Endothelial cell of umbilical vein (primary cell): Measurements from ENCODE around the gene DHX16. TPM values are rescaled to one million over a fixed set of nuclear protein-coding genes. Genes with fewer than 3 reads are reported as not detected.

Source experiments
- BruUV-seq: library from RNA; stranded (reverse); fragments of 400-500 nt; replicated peaks from 2 replicates; lab custom pipeline; 2021; lab: Mats Ljungman, UMichigan
- CTCF ChIA-PET: fragments of 300-600, 350-600 bp; sonication (Branson Sonifier 250); formaldehyde crosslinking; loops from one replicate; lab custom pipeline; 2021; ENCODE audit warnings: antibody characterized with exemption, inconsistent platforms; lab: Charles Lee
- POLR2A ChIA-PET: fragments of 300-600, 350-600 bp; sonication (Branson Sonifier 250); formaldehyde crosslinking; loops from one replicate; lab custom pipeline; 2021; ENCODE audit warnings: antibody characterized with exemption, inconsistent platforms; lab: Charles Lee
- DNase-seq: peaks from one replicate; pipeline ENCODE4 v3.0.0-alpha.2; 2011; ENCODE audit warnings: low read depth, low spot score
- FAIRE-seq: peaks from 2 replicates; lab custom pipeline; 2011; peaks lifted over from hg19 to GRCh38; lab: Jason Lieb, UNC
- H2AFZ ChIP-seq: 2 replicates; pipeline ENCODE4 v1.6.0; 2012; ENCODE audit warnings: low read depth, low read length, control low read depth, inconsistent platforms
- H3K27ac ChIP-seq: 2 replicates; pipeline ENCODE4 v1.5.1; 2011; ENCODE audit warnings: low read depth, mild to moderate bottlenecking, control low read depth, low read length, moderate library complexity; ENCODE audit not compliant: insufficient read depth
- H3K27me3 ChIP-seq, 2 experiments: 2 replicates each; pipeline versions ENCODE4 v1.6.0 to v1.6.1; 2011; ENCODE audit warnings: low read length in 2 of 2, mixed read lengths in 1 of 2; ENCODE audit not compliant: control insufficient read depth in 2 of 2, insufficient read depth in 2 of 2
- H3K36me3 ChIP-seq, 2 experiments: 2 replicates in 1 of 2; 3 replicates in 1 of 2; pipeline ENCODE4 v1.5.1; 2011; ENCODE audit warnings: low read length in 2 of 2, mild to moderate bottlenecking in 1 of 2, moderate library complexity in 1 of 2; ENCODE audit not compliant: control insufficient read depth in 2 of 2, insufficient read depth in 2 of 2; ENCODE audit errors: extremely low read depth in 1 of 2
- H3K4me1 ChIP-seq: 3 replicates; pipeline ENCODE4 v1.5.1; 2011; ENCODE audit warnings: mild to moderate bottlenecking, low read length; ENCODE audit not compliant: control insufficient read depth, insufficient read depth; ENCODE audit errors: extremely low read depth
- H3K4me2 ChIP-seq: 2 replicates; pipeline ENCODE4 v1.6.1; 2011; ENCODE audit warnings: low read length, control low read depth, mixed read lengths; ENCODE audit not compliant: insufficient read depth
- H3K4me3 ChIP-seq, 3 experiments: fragments of 200-600 bp in 1 of 3; sonication (generic), shearing (Covaris generic) in 1 of 3; replicated peaks in 1 of 3; 2 replicates each; pipeline ENCODE4 v1.5.1; 2011 to 2016; ENCODE audit warnings: control low read depth in 3 of 3, low read length in 3 of 3, mild to moderate bottlenecking in 2 of 3, inconsistent platforms in 1 of 3, low read depth in 1 of 3, moderate library complexity in 1 of 3; ENCODE audit not compliant: insufficient read depth in 1 of 3
- H3K79me2 ChIP-seq: 2 replicates; pipeline ENCODE4 v1.6.0; 2012; ENCODE audit warnings: low read length, inconsistent platforms; ENCODE audit not compliant: control insufficient read depth, insufficient read depth
- H3K9ac ChIP-seq: replicated peaks from 2 replicates; pipeline ENCODE3; 2011; ENCODE audit warnings: low read length, control low read depth; ENCODE audit not compliant: insufficient read depth; ENCODE audit errors: extremely low read depth
- H3K9me1 ChIP-seq: replicated peaks from 3 replicates; pipeline ENCODE4 v1.6.0; 2011; ENCODE audit warnings: mild to moderate bottlenecking, low read length; ENCODE audit not compliant: control insufficient read depth, insufficient read depth; ENCODE audit errors: extremely low read depth
- H3K9me3 ChIP-seq: replicated peaks from 2 replicates; pipeline ENCODE4 v1.5.1; 2012; ENCODE audit warnings: low read length, inconsistent platforms; ENCODE audit not compliant: control insufficient read depth, insufficient read depth
- H4K20me1 ChIP-seq: replicated peaks from 2 replicates; pipeline ENCODE3; 2011; ENCODE audit warnings: mild to moderate bottlenecking, low read length; ENCODE audit not compliant: control insufficient read depth, insufficient read depth; ENCODE audit errors: extremely low read depth
- EZH2 ChIP-seq: IDR thresholded peaks from 2 replicates; pipeline ENCODE4 v1.6.1; 2012; ENCODE audit warnings: borderline replicate concordance, low read depth, mild to moderate bottlenecking, moderate library complexity, low read length, inconsistent platforms; ENCODE audit not compliant: severe bottlenecking
- FOS ChIP-seq: IDR thresholded peaks from 2 replicates; pipeline ENCODE4 v1.6.1; 2011; ENCODE audit warnings: mild to moderate bottlenecking, low read length, moderate library complexity, borderline replicate concordance; ENCODE audit not compliant: insufficient read depth
- GATA2 ChIP-seq: IDR thresholded peaks from 2 replicates; pipeline ENCODE4 v1.7.0; 2011; ENCODE audit warnings: low read depth, mild to moderate bottlenecking, moderate library complexity, mixed read lengths, low read length; ENCODE audit not compliant: insufficient read length, insufficient read depth
- JUN ChIP-seq: IDR thresholded peaks from 2 replicates; pipeline ENCODE4 v1.6.1; 2011; ENCODE audit warnings: borderline replicate concordance, low read depth; ENCODE audit not compliant: insufficient read length, insufficient read depth
- MYC ChIP-seq: IDR thresholded peaks from one replicate; pipeline ENCODE4 v1.6.1; 2011; ENCODE audit warnings: mild to moderate bottlenecking, low read depth, low read length
- POLR2A ChIP-seq: IDR thresholded peaks from 2 replicates; pipeline ENCODE4 v1.6.1; 2012; ENCODE audit warnings: low read depth, mild to moderate bottlenecking, control low read depth, low read length
- POLR2AphosphoS5 ChIP-seq: IDR thresholded peaks from 2 replicates; pipeline ENCODE4 v1.6.1; 2012; ENCODE audit warnings: low read depth, mild to moderate bottlenecking, control low read depth, low read length, moderate library complexity; ENCODE audit not compliant: insufficient read depth
- dilution Hi-C: fragments of 300-500 bp; cut with MboI; formaldehyde crosslinking; loops from one replicate; pipeline ENCODE4 v1.15.0; 2019; ENCODE audit warnings: low sequenced_read_pairs; ENCODE audit not compliant: extremely low pct_ligation_motif_present
- intact Hi-C: fragments of 100-400 bp; cut with micrococcal nuclease; formaldehyde crosslinking; loops from one replicate; pipeline ENCODE4 v1.10.0; 2022
- polyA plus RNA-seq, 4 experiments: library from polyadenylated mRNA; depleted of rRNA in 3 of 4; stranded (reverse) in 3 of 4; unstranded in 1 of 4; fragments of >200 nt; gene quantifications; 2 replicates each; pipeline versions ENCODE4 v1.2.1 to v1.2.3, GENCODE V29; 2011 to 2012; ENCODE audit warnings: missing spikeins in 1 of 4
- total RNA-seq: library from RNA; stranded (reverse); gene quantifications from 2 replicates; pipeline ENCODE4 v1.2.3, GENCODE V29; 2021
- TF ChIP-seq, protein P1 (sequence below), 2 donors: IDR thresholded peaks; 1 replicate in 1 of 2; 2 replicates in 1 of 2; pipeline ENCODE4 v1.5.1; 2011; ENCODE audit warnings: low read length in 2 of 2, mild to moderate bottlenecking in 2 of 2, moderate library complexity in 2 of 2, control low read depth in 1 of 2, inconsistent platforms in 1 of 2, low read depth in 1 of 2; ENCODE audit not compliant: insufficient read depth in 1 of 2; ENCODE audit errors: extremely low read depth in 1 of 2
- TF ChIP-seq, protein P2 (sequence below): IDR thresholded peaks from 2 replicates; pipeline ENCODE4 v1.6.1; 2011; ENCODE audit not compliant: insufficient read depth, insufficient read length

DHX16 gene
- total and polyA plus RNA-seq, 2 donors (not counting 3 experiments of a cell fraction or from before 2014, with no cell fraction given) = 38.2 to 66.5 TPM

DNA sequence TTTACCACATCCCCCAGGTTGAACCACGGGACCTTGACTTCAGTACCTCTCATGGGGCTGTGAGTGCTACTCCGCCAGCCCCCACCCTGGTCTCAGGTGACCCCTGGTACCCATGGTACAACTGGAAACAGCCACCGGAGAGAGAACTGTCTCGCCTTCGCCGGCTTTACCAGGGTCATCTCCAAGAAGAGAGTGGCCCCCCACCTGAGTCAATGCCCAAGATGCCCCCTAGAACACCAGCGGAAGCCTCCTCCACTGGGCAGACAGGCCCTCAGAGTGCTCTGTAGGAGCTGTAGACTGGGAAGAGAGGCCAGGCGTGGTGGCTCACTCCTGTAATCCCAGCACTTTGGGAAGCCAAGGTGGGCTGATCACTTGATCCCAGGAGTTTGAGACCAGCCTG, 47.3 kb downstream of the DHX16 start:
- TF ChIP-seq, protein P1, sequence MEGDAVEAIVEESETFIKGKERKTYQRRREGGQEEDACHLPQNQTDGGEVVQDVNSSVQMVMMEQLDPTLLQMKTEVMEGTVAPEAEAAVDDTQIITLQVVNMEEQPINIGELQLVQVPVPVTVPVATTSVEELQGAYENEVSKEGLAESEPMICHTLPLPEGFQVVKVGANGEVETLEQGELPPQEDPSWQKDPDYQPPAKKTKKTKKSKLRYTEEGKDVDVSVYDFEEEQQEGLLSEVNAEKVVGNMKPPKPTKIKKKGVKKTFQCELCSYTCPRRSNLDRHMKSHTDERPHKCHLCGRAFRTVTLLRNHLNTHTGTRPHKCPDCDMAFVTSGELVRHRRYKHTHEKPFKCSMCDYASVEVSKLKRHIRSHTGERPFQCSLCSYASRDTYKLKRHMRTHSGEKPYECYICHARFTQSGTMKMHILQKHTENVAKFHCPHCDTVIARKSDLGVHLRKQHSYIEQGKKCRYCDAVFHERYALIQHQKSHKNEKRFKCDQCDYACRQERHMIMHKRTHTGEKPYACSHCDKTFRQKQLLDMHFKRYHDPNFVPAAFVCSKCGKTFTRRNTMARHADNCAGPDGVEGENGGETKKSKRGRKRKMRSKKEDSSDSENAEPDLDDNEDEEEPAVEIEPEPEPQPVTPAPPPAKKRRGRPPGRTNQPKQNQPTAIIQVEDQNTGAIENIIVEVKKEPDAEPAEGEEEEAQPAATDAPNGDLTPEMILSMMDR (IDR thresholded peaks at IDR 0.05; ENCODE audit: extremely low read depth in 1 of 2, insufficient read depth in 1 of 2, low read depth in 1 of 2, low read length in 2 of 2) = no peak
- TF ChIP-seq JUN = no peak
- no peak for TF ChIP-seq EZH2
- TF ChIP-seq POLR2A = no peak
- TF ChIP-seq, protein P2, sequence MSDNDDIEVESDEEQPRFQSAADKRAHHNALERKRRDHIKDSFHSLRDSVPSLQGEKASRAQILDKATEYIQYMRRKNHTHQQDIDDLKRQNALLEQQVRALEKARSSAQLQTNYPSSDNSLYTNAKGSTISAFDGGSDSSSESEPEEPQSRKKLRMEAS = no peak
- TF ChIP-seq POLR2AphosphoS5 = no peak
- no peak for TF ChIP-seq FOS
- TF ChIP-seq MYC = no peak
- TF ChIP-seq GATA2 = no peak
- Histone ChIP-seq H3K36me3 (peaks cover 4 to 12% of the 10 kb centered on the region in 2 experiments), H3K9me1 (no peaks in the 10 kb centered on the region), H3K9me3 (no peaks in the 10 kb centered on the region), H3K27ac (no peak overlapping the region), H3K4me1 (peaks cover 8% of the 10 kb centered on the region), H3K4me2 (no peak overlapping the region), H4K20me1 (no peaks in the 10 kb centered on the region), H3K79me2 (no peaks in the 10 kb centered on the region), H3K27me3 (no peaks in the 10 kb centered on the region), H3K4me3 (no peak overlapping the region), H2AFZ (no peak overlapping the region), H3K9ac (no peak overlapping the region)
- BruUV-seq = no TSS peak
- FAIRE-seq (no peak), DNase-seq (no peak)
- dilution Hi-C loops (no loop called here), intact Hi-C loops (no loop called here)
- POLR2A ChIA-PET = no interaction called here
- CTCF ChIA-PET = interaction anchor here (1.5 to 2.1 kb wide), 2 partner anchors 47 to 105 kb away, joined by 4 to 13 read pairs; partner anchors contain the start of gene DHX16
